Esophagus squamous epithelium (tissue), 4 donors: ENCODE results near the gene TOP2B.

ENCODE experiments used
- CTCF ChIP-seq, 6 experiments: fragments of 450-650 bp in 4 of 6; fragments of 200-600 bp in 2 of 6; sonication (generic) in 2 of 6; IDR thresholded peaks; one replicate each; pipeline ENCODE4 v1.5.1; 2016 to 2019; ENCODE audit warnings: antibody characterized with exemption in 6 of 6, mild to moderate bottlenecking in 4 of 6, moderate library complexity in 4 of 6
- POLR2A ChIP-seq, 4 donors: fragments of 450-650 bp; IDR thresholded peaks; one replicate each; pipeline ENCODE4 v1.6.1; 2017; ENCODE audit warnings: antibody characterized with exemption in 4 of 4, mild to moderate bottlenecking in 4 of 4, moderate library complexity in 3 of 4

GRCh38 chr3:25665315-25666280 is 891 bp upstream of the TOP2B start:
- TF ChIP-seq CTCF (IDR thresholded peaks at IDR 0.05) (no peak), POLR2A (IDR thresholded peaks at IDR 0.05) (no peak)
